ENCODE measurements around the gene RBM4.

The RBM4 gene

GRCh38 chr11:66619080-66619554, 19.4 kb upstream of the RBM4 start:
- H3K4me1 ChIP-seq (ENCODE audit: control insufficient read depth, insufficient read depth, low read length): peaks cover 15% of the 10 kb centered on the region

DNA sequence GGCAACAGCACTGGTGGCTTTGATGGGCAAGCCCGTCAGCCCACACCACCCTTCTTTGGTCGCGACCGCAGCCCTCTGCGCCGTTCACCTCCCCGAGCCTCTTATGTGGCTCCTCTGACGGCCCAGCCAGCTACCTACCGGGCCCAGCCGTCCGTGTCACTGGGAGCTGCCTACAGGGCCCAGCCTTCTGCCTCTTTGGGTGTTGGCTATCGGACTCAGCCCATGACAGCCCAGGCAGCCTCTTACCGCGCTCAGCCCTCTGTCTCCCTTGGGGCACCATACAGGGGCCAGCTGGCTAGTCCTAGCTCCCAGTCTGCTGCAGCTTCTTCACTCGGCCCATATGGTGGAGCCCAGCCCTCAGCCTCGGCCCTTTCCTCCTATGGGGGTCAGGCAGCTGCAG, 14.1 kb upstream of the RBM4 start:
- Histone ChIP-seq H3K9me3 (ENCODE audit: control insufficient read depth, insufficient read depth, low read length) (no peaks in the 10 kb centered on the region), H3K4me1 (ENCODE audit: control insufficient read depth, insufficient read depth, low read length) (no peaks in the 10 kb centered on the region; the same call in 1 of the 2 replicates), H3K4me3 (ENCODE audit: low read depth, low read length) (no peak overlapping the region), H3K9ac (ENCODE audit: low read depth, low read length) (no peak overlapping the region), H3K27me3 (ENCODE audit: control insufficient read depth, insufficient read depth, low read length) (no peaks in the 10 kb centered on the region), H3K36me3 (ENCODE audit: control insufficient read depth, insufficient read depth, low read length) (peaks cover 94% of the 10 kb centered on the region), H3K27ac (ENCODE audit: low read depth, low read length) (no peak overlapping the region)

More at GRCh38 chr11:66619080-66619554, 19.4 kb upstream of the RBM4 start:
- Histone ChIP-seq H3K9ac (ENCODE audit: low read depth, low read length) (no peak overlapping the region), H3K4me3 (ENCODE audit: low read depth, low read length) (peak overlapping the region; percentile 89), H3K27ac (ENCODE audit: low read depth, low read length) (no peak overlapping the region), H3K27me3 (ENCODE audit: control insufficient read depth, insufficient read depth, low read length) (no peaks in the 10 kb centered on the region), H3K36me3 (ENCODE audit: control insufficient read depth, insufficient read depth, low read length) (peaks cover 61% of the 10 kb centered on the region), H3K9me3 (ENCODE audit: control insufficient read depth, insufficient read depth, low read length) (no peaks in the 10 kb centered on the region)

DNA sequence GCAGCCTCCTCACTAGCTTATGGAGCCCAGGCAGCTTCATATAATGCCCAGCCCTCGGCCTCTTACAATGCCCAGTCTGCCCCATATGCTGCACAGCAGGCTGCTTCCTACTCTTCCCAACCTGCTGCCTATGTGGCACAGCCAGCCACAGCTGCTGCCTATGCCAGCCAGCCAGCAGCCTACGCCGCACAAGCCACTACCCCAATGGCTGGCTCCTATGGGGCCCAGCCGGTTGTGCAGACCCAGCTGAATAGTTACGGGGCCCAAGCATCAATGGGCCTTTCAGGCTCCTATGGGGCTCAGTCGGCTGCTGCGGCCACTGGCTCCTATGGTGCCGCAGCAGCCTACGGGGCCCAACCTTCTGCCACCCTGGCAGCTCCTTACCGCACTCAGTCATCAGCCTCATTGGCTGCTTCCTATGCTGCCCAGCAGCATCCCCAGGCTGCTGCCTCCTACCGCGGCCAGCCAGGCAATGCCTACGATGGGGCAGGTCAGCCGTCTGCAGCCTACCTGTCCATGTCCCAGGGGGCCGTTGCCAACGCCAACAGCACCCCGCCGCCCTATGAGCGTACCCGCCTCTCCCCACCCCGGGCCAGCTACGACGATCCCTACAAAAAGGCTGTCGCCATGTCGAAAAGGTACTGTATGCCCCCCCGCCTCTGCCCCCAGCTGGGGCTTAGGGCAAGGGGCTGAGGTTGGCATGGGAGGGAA, 13.3 kb upstream of the RBM4 start:
- Histone ChIP-seq H3K9ac (ENCODE audit: low read depth, low read length) (no peak overlapping the region), H3K36me3 (ENCODE audit: control insufficient read depth, insufficient read depth, low read length) (peaks cover 97% of the 10 kb centered on the region), H3K4me1 (ENCODE audit: control insufficient read depth, insufficient read depth, low read length) (no peaks in the 10 kb centered on the region), H3K27ac (ENCODE audit: low read depth, low read length) (no peak overlapping the region), H3K27me3 (ENCODE audit: control insufficient read depth, insufficient read depth, low read length) (no peaks in the 10 kb centered on the region), H3K4me3 (ENCODE audit: low read depth, low read length) (no peak overlapping the region), H3K9me3 (ENCODE audit: control insufficient read depth, insufficient read depth, low read length) (no peaks in the 10 kb centered on the region)

DNA sequence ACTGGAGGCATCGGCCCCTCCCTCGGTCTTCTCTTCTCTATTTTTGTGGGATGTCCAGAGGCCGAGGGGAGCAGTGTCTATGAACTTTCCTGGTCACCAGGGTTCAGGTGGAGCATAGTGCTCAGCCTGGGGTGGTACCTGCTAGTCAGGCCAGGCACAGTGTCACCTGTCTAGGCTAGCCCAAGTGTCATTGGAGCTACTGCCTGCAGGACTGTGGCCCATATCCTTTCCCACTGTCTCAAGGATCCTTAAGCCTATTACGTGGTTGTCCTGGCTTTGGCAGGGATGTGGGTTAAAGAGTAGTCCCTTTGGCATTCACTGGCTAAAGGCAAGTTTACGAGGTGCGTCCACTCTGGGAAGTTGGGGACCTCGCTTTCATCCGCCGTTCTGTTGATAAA, 12.8 kb upstream of the RBM4 start:
- no peaks in the 10 kb centered on the region for H3K9me3 ChIP-seq (ENCODE audit: control insufficient read depth, insufficient read depth, low read length)
- H3K4me1 ChIP-seq (ENCODE audit: control insufficient read depth, insufficient read depth, low read length): no peaks in the 10 kb centered on the region
- H3K9ac ChIP-seq (ENCODE audit: low read depth, low read length): no peak overlapping the region
- H3K4me3 ChIP-seq (ENCODE audit: low read depth, low read length): no peak overlapping the region
- H3K27ac ChIP-seq (ENCODE audit: low read depth, low read length): no peak overlapping the region
- H3K36me3 ChIP-seq (ENCODE audit: control insufficient read depth, insufficient read depth, low read length): peaks cover 100% of the 10 kb centered on the region
- H3K27me3 ChIP-seq (ENCODE audit: control insufficient read depth, insufficient read depth, low read length): no peaks in the 10 kb centered on the region

DNA sequence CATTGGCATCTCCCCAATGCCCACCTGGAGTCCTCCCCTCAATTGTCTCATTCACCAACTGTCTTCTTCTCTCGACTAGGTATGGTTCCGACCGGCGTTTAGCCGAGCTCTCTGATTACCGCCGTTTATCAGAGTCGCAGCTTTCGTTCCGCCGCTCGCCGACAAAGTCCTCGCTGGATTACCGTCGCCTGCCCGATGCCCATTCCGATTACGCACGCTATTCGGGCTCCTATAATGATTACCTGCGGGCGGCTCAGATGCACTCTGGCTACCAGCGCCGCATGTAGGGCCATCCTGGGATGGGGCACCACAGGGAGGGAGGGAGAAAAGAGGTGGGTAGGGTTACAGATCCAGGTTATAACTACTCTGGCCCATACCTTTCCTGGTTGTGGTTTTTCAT, 12.1 kb upstream of the RBM4 start:
- no peaks in the 10 kb centered on the region for H3K27me3 ChIP-seq (ENCODE audit: control insufficient read depth, insufficient read depth, low read length)
- H3K27ac ChIP-seq (ENCODE audit: low read depth, low read length): no peak overlapping the region
- H3K36me3 ChIP-seq (ENCODE audit: control insufficient read depth, insufficient read depth, low read length): peaks cover 95% of the 10 kb centered on the region
- H3K9ac ChIP-seq (ENCODE audit: low read depth, low read length): no peak overlapping the region
- H3K4me3 ChIP-seq (ENCODE audit: low read depth, low read length): no peak overlapping the region
- no peaks in the 10 kb centered on the region for H3K4me1 ChIP-seq (ENCODE audit: control insufficient read depth, insufficient read depth, low read length)
- no peaks in the 10 kb centered on the region for H3K9me3 ChIP-seq (ENCODE audit: control insufficient read depth, insufficient read depth, low read length)

- Histone ChIP-seq H3K36me3 (ENCODE audit: control insufficient read depth, insufficient read depth, low read length) (peaks cover 92% of the 10 kb centered on the region), H3K4me3 (ENCODE audit: low read depth, low read length) (no peak overlapping the region), H3K27ac (ENCODE audit: low read depth, low read length) (no peak overlapping the region), H3K4me1 (ENCODE audit: control insufficient read depth, insufficient read depth, low read length) (no peaks in the 10 kb centered on the region), H3K27me3 (ENCODE audit: control insufficient read depth, insufficient read depth, low read length) (no peaks in the 10 kb centered on the region), H3K9me3 (ENCODE audit: control insufficient read depth, insufficient read depth, low read length) (no peaks in the 10 kb centered on the region), H3K9ac (ENCODE audit: low read depth, low read length) (no peak overlapping the region)
These were observed 11.6 kb upstream of the RBM4 start for GRCh38 chr11:66626926-66627325.

GRCh38 chr11:66628061-66628603, 10.4 kb upstream of the RBM4 start:
- H3K9ac ChIP-seq (ENCODE audit: low read depth, low read length): no peak overlapping the region
- no peaks in the 10 kb centered on the region for H3K9me3 ChIP-seq (ENCODE audit: control insufficient read depth, insufficient read depth, low read length)
- H3K27me3 ChIP-seq (ENCODE audit: control insufficient read depth, insufficient read depth, low read length): no peaks in the 10 kb centered on the region
- no peaks in the 10 kb centered on the region for H3K4me1 ChIP-seq (ENCODE audit: control insufficient read depth, insufficient read depth, low read length)
- H3K4me3 ChIP-seq (ENCODE audit: low read depth, low read length): no peak overlapping the region
- H3K36me3 ChIP-seq (ENCODE audit: control insufficient read depth, insufficient read depth, low read length): peaks cover 91% of the 10 kb centered on the region
- no peak overlapping the region for H3K27ac ChIP-seq (ENCODE audit: low read depth, low read length)

DNA sequence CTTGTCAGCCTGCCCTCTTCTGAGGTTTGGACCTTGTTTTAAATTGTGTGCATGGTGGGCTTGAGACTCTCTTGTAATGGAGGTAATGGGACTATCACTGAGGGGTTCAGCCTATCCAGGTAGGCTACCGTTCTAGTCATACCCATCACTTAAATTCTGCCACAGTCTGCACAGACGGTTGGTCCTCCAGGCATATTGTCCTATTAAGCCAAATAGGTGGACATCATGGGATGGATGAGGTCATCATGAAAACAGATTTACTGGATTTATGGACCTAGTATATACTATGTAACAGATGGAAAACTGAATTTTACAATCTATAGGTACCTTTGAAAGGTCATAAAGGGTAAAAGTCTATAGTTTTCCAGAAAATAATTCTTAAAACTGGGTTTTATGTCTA, 9.1 kb upstream of the RBM4 start:
- Histone ChIP-seq H3K9me3 (ENCODE audit: control insufficient read depth, insufficient read depth, low read length) (no peaks in the 10 kb centered on the region), H3K4me1 (ENCODE audit: control insufficient read depth, insufficient read depth, low read length) (no peaks in the 10 kb centered on the region), H3K27ac (ENCODE audit: low read depth, low read length) (no peak overlapping the region), H3K36me3 (ENCODE audit: control insufficient read depth, insufficient read depth, low read length) (peaks cover 89% of the 10 kb centered on the region), H3K9ac (ENCODE audit: low read depth, low read length) (no peak overlapping the region), H3K27me3 (ENCODE audit: control insufficient read depth, insufficient read depth, low read length) (no peaks in the 10 kb centered on the region), H3K4me3 (ENCODE audit: low read depth, low read length) (no peak overlapping the region)

- H3K9ac ChIP-seq (ENCODE audit: low read depth, low read length): no peak overlapping the region
- no peak overlapping the region for H3K27ac ChIP-seq (ENCODE audit: low read depth, low read length)
- no peaks in the 10 kb centered on the region for H3K27me3 ChIP-seq (ENCODE audit: control insufficient read depth, insufficient read depth, low read length)
- no peaks in the 10 kb centered on the region for H3K4me1 ChIP-seq (ENCODE audit: control insufficient read depth, insufficient read depth, low read length)
- no peak overlapping the region for H3K4me3 ChIP-seq (ENCODE audit: low read depth, low read length)
- H3K9me3 ChIP-seq (ENCODE audit: control insufficient read depth, insufficient read depth, low read length): no peaks in the 10 kb centered on the region
- H3K36me3 ChIP-seq (ENCODE audit: control insufficient read depth, insufficient read depth, low read length): peaks cover 76% of the 10 kb centered on the region
These were observed 6.6 kb upstream of the RBM4 start for GRCh38 chr11:66631883-66632282.

DNA sequence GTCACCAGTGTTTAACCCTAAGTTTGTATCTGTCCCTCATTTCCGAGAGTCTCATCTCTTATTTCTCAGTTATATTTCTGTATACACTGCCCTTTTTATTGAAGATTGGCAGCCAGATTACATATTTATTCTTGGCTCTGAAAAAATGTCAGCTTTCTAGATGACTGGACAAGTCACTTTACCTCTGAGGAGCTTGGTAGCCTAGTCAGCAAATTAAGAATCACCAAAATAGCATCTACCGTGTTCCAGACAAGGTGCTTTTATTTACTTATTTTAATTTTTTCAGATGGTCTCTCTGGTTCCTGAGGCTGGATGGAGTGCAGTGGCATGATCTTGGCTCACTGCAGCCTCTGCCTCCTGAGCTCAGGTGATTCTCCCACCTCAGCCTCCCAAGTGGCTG, 5.6 kb upstream of the RBM4 start:
- Histone ChIP-seq H3K27me3 (ENCODE audit: control insufficient read depth, insufficient read depth, low read length) (no peaks in the 10 kb centered on the region), H3K9ac (ENCODE audit: low read depth, low read length) (no peak overlapping the region), H3K36me3 (ENCODE audit: control insufficient read depth, insufficient read depth, low read length) (peaks cover 65% of the 10 kb centered on the region), H3K4me3 (ENCODE audit: low read depth, low read length) (no peak overlapping the region), H3K9me3 (ENCODE audit: control insufficient read depth, insufficient read depth, low read length) (no peaks in the 10 kb centered on the region), H3K4me1 (ENCODE audit: control insufficient read depth, insufficient read depth, low read length) (peaks cover 7% of the 10 kb centered on the region), H3K27ac (ENCODE audit: low read depth, low read length) (no peak overlapping the region)

DNA sequence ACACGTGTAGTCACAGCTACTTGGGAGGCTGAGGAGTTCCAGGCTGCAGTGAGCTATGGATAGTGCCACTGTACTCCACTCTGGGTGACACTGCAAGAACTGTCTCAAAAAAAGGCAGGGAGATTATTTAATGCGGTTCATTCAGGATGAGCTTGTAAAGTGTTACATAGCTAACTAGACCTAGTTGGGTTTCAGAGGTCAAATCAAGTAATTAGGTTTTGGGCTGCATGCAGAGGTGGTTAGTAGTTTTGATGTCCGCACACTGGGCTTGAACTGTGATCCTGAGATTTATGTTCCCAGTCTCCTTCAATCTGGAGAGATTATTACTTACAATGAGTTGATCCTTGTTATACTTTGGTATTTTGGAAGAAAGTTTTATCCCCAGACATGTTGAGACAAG, 2.1 kb upstream of the RBM4 start:
- H3K27ac ChIP-seq (ENCODE audit: low read depth, low read length): peak overlapping the region; percentile 26
- H3K36me3 ChIP-seq (ENCODE audit: control insufficient read depth, insufficient read depth, low read length): peaks cover 57% of the 10 kb centered on the region
- no peak overlapping the region for H3K9ac ChIP-seq (ENCODE audit: low read depth, low read length)
- peaks cover 25% of the 10 kb centered on the region for H3K4me1 ChIP-seq (ENCODE audit: control insufficient read depth, insufficient read depth, low read length)
- no peak overlapping the region for H3K4me3 ChIP-seq (ENCODE audit: low read depth, low read length)
- H3K27me3 ChIP-seq (ENCODE audit: control insufficient read depth, insufficient read depth, low read length): no peaks in the 10 kb centered on the region
- no peaks in the 10 kb centered on the region for H3K9me3 ChIP-seq (ENCODE audit: control insufficient read depth, insufficient read depth, low read length)

Data from HUES48 (cell line).